Retinal pigment epithelial cell (primary cell): ENCODE data around the gene TANGO6.

Experiments used
- DNase-seq: peaks from one replicate; pipeline ENCODE4 v3.0.0-alpha.2; 2010; ENCODE audit warnings: low read depth
- H3K4me3 ChIP-seq: 2 replicates; pipeline ENCODE4 v1.5.1; 2011; ENCODE audit warnings: mild to moderate bottlenecking, low read length, control low read depth, moderate library complexity
- TF ChIP-seq, protein P1 (sequence below): conservative IDR thresholded peaks from 2 replicates; pipeline ENCODE4 v1.5.1; 2011; ENCODE audit warnings: low read depth, low read length, control low read depth, inconsistent platforms

The TANGO6 gene

DNA sequence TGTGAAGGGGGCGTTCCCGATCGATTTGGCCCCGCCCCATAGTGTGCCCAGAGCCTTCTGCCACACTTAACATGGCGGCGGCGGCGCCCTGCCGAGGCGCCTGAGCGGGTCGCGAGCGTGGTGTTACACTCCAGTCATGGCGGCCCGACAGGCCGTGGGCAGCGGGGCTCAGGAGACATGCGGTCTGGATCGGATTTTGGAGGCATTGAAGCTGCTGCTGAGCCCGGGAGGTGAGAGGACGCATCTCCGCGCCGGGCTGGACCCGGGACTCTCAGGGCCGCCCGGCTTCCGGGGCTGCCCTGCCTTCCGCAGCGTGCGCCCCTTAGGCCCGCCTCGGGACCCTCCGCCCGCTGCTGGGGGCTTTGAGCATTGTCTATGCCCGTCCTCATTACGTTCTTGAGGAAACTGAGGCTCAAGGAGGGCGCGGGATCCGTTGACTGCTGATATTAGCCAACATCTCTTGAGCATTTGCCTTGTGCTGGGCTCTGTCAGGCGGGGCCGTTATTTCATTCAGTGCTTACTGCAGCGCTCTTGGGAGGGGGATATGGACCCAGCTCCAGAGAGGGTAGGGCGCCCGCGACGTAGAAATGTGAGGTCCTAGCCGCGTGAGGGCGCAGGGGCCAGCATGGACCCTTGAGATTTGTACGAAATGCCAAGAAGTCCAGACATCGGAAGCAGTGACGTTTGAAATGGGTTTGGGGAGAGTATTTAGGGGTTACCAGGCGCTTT is at the start of gene TANGO6:
TANGO6 (plus strand) TSS at position 50 of the 729 bp plus-strand sequence; CDS start at position 137, 87 bp downstream.
- peak; percentile 33 for DNase-seq
- TF ChIP-seq, protein P1, sequence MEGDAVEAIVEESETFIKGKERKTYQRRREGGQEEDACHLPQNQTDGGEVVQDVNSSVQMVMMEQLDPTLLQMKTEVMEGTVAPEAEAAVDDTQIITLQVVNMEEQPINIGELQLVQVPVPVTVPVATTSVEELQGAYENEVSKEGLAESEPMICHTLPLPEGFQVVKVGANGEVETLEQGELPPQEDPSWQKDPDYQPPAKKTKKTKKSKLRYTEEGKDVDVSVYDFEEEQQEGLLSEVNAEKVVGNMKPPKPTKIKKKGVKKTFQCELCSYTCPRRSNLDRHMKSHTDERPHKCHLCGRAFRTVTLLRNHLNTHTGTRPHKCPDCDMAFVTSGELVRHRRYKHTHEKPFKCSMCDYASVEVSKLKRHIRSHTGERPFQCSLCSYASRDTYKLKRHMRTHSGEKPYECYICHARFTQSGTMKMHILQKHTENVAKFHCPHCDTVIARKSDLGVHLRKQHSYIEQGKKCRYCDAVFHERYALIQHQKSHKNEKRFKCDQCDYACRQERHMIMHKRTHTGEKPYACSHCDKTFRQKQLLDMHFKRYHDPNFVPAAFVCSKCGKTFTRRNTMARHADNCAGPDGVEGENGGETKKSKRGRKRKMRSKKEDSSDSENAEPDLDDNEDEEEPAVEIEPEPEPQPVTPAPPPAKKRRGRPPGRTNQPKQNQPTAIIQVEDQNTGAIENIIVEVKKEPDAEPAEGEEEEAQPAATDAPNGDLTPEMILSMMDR = peak; percentile 52

DNA sequence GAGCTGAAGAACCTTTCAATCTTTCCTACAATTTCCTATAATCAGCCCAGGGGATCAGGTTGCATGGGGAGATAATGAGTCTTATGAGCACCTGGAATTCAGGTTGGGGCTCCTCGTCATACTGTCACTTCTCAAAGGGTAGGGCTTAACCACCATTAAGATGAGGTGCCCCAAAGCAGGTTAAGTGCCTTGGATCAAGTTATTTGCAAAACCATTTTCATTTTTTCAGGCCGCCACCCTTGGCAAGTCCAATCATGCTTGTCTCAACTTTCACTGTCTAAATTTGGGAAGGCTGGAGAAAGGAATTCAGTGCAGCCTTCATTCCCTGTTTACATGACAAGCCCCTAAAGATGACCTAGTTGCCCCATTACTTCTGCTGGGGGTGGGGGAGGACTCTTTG is 44.9 kb upstream of the TANGO6 start:
- no peak for DNase-seq
- TF ChIP-seq, protein P1 = no peak
- no peak overlapping the region for H3K4me3 ChIP-seq

More for the DNA sequence above, at the start of gene TANGO6:
- peak within 1 kb of the TSS; percentile 90 for H3K4me3 ChIP-seq

GRCh38 chr16:68800257-68800875 is 43.0 kb upstream of the TANGO6 start:
- no peak for DNase-seq

DNA sequence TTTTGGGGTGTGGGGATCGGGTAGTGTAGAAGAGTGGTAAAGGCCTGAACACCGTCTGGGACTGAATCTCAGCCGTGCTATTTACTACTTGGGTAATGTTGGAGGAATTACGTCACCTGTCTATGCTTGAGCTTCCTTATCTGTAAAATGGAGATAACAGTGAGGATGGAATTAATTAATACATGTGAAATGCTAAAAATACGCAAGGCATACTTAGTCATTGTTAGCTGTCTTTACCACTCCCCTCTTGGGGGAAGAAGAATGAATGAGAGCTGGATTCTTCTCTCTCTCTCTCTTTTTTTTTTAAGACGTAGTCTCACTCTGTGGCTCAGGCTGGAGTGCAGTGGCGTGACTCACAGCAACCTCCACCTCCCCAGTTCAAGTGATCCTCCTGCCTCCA is 41.1 kb upstream of the TANGO6 start:
- TF ChIP-seq, protein P1 = no peak
- H3K4me3 ChIP-seq = no peak overlapping the region
- DNase-seq = no peak

More at GRCh38 chr16:68800257-68800875, 43.0 kb upstream of the TANGO6 start:
- TF ChIP-seq, protein P1 = peak; percentile 86
- H3K4me3 ChIP-seq = no peak overlapping the region

DNA sequence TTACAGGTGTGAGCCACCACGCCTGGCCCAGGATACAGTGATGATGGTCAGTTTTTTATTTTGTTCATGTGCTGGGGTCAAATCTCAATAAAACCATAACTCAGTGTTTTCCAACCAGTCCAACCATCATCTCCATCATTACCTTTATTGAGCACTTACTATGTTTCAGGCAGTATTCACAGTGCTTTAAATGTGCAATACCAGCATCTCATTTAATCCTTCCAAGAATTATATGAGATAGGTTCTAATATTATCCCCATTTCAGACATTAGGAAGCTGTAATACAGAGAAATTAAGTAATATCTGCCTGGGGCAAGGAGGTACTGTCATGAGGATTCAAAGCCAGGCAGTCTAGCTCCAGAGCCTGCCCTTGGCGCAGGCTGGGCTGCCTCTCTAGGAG is 36.9 kb upstream of the TANGO6 start:
- DNase-seq = no peak
- TF ChIP-seq, protein P1 = no peak
- H3K4me3 ChIP-seq = no peak overlapping the region

GRCh38 chr16:68806981-68807380 is 36.4 kb upstream of the TANGO6 start:
- TF ChIP-seq, protein P1 = no peak
- DNase-seq = no peak
- H3K4me3 ChIP-seq = no peak overlapping the region

DNA sequence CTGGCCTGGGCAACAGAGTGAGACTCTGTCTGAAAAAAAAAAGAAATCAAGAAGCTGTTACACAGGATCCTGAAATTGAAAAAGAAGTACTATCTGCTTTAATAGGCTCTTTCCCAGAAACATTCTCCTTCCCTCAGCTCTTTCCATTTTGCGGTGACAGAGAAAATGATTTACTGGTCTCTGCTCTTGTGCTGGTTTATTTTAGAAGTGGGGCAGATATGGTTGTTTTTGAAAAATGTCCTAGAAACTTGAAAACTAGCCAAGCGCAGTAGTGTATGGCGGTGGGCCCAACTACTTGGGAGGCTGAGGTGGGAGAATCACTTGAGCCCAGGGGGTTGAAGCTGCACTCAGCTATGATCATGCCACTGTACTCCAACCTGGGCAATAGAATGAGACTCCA is 28.8 kb upstream of the TANGO6 start:
- TF ChIP-seq, protein P1 = no peak
- no peak overlapping the region for H3K4me3 ChIP-seq
- no peak for DNase-seq
